Mesenchymal stem cell (in vitro differentiated cells and primary cell): ENCODE data around the gene NMNAT2.
A peak's percentile ranks its signal among the peaks of the same experiment; 100 is the strongest.

Source experiments
- DNase-seq: peaks from one replicate; pipeline ENCODE4 v3.0.0-alpha.2; 2013
- H2AFZ ChIP-seq: one replicate; pipeline ENCODE4 v1.6.1; 2013; ENCODE audit warnings: low read depth, mild to moderate bottlenecking, control low read depth, inconsistent platforms, low read length, moderate library complexity
- H2AK5ac ChIP-seq: 2 replicates; pipeline ENCODE4 v1.6.1; 2013; ENCODE audit warnings: low read length, moderate library complexity, mild to moderate bottlenecking, inconsistent platforms; ENCODE audit not compliant: severe bottlenecking
- H2BK120ac ChIP-seq: one replicate; pipeline ENCODE4 v1.6.1; 2013; ENCODE audit warnings: low read depth, mild to moderate bottlenecking, inconsistent platforms, low read length, moderate library complexity
- H2BK12ac ChIP-seq, 2 experiments: one replicate each; pipeline ENCODE4 v1.6.1; 2013; ENCODE audit warnings: inconsistent platforms in 2 of 2, low read length in 2 of 2, mild to moderate bottlenecking in 2 of 2, moderate library complexity in 2 of 2, control low read depth in 1 of 2
- H2BK15ac ChIP-seq: one replicate; pipeline ENCODE4 v1.6.1; 2013; ENCODE audit warnings: mild to moderate bottlenecking, low read depth, inconsistent platforms; ENCODE audit not compliant: poor library complexity, severe bottlenecking
- H2BK5ac ChIP-seq: 2 replicates; pipeline ENCODE4 v1.6.1; 2013; ENCODE audit warnings: low read depth, mild to moderate bottlenecking, low read length, control low read depth, inconsistent platforms; ENCODE audit not compliant: poor library complexity, severe bottlenecking
- H3K14ac ChIP-seq, 2 experiments: one replicate each; pipeline ENCODE4 v1.6.1; 2013; ENCODE audit warnings: inconsistent platforms in 2 of 2, low read length in 2 of 2, control low read depth in 1 of 2, mild to moderate bottlenecking in 1 of 2, moderate library complexity in 1 of 2
- H3K18ac ChIP-seq, 2 experiments: one replicate each; pipeline ENCODE4 v1.6.1; 2013; ENCODE audit warnings: inconsistent platforms in 2 of 2, low read length in 2 of 2, control low read depth in 1 of 2, low read depth in 1 of 2, mild to moderate bottlenecking in 1 of 2
- H3K23ac ChIP-seq, 2 experiments: one replicate each; pipeline ENCODE4 v1.6.1; 2013; ENCODE audit warnings: inconsistent platforms in 2 of 2, low read length in 2 of 2, mild to moderate bottlenecking in 2 of 2, moderate library complexity in 2 of 2, control low read depth in 1 of 2
- H3K27ac ChIP-seq: 2 replicates; pipeline ENCODE4 v1.5.1; 2013; ENCODE audit warnings: mild to moderate bottlenecking, moderate library complexity, low read length, control low read depth, inconsistent platforms; ENCODE audit not compliant: poor library complexity, severe bottlenecking
- H3K27me3 ChIP-seq, 2 experiments: 2 replicates each; pipeline versions ENCODE4 v1.6.1 to v1.7.0; 2013; ENCODE audit warnings: low read length in 2 of 2, mild to moderate bottlenecking in 2 of 2, moderate library complexity in 2 of 2, control low read depth in 1 of 2, inconsistent platforms in 1 of 2; ENCODE audit not compliant: control insufficient read depth in 1 of 2, insufficient read depth in 1 of 2
- H3K36me3 ChIP-seq, 2 experiments: 2 replicates each; pipeline versions ENCODE4 v1.6.1 to v1.7.0; 2013; ENCODE audit warnings: low read length in 2 of 2, control low read depth in 1 of 2, inconsistent platforms in 1 of 2, low read depth in 1 of 2, mild to moderate bottlenecking in 1 of 2; ENCODE audit not compliant: insufficient read depth in 2 of 2, control insufficient read depth in 1 of 2
- H3K4ac ChIP-seq, 2 experiments: one replicate each; pipeline ENCODE4 v1.6.1; 2013; ENCODE audit warnings: inconsistent platforms in 2 of 2, low read length in 2 of 2, mild to moderate bottlenecking in 2 of 2, moderate library complexity in 2 of 2, control low read depth in 1 of 2, low read depth in 1 of 2
- H3K4me1 ChIP-seq: 2 replicates; pipeline ENCODE4 v1.6.1; 2013; ENCODE audit warnings: low read depth, low read length, control low read depth; ENCODE audit not compliant: control insufficient read depth, insufficient read depth
- H3K4me2 ChIP-seq: 2 replicates; pipeline ENCODE4 v1.6.1; 2013; ENCODE audit warnings: low read length, mild to moderate bottlenecking, inconsistent platforms; ENCODE audit not compliant: poor library complexity, severe bottlenecking
- H3K4me3 ChIP-seq, 2 experiments: 2 replicates each; pipeline versions ENCODE4 v1.5.1 to v1.7.0; 2013; ENCODE audit warnings: low read length in 2 of 2, mild to moderate bottlenecking in 2 of 2, control low read depth in 1 of 2, low read depth in 1 of 2; ENCODE audit not compliant: insufficient read depth in 1 of 2
- H3K79me1 ChIP-seq: replicated peaks from 2 replicates; pipeline ENCODE4 v1.6.1; 2013; ENCODE audit warnings: mild to moderate bottlenecking, control low read depth, low read length, inconsistent platforms; ENCODE audit not compliant: poor library complexity, severe bottlenecking
- H3K9ac ChIP-seq: 2 replicates; pipeline ENCODE4 v1.7.0; 2013; ENCODE audit warnings: mild to moderate bottlenecking, low read length, moderate library complexity
- H3K9me3 ChIP-seq: 2 replicates; pipeline ENCODE4 v1.7.0; 2013; ENCODE audit warnings: mild to moderate bottlenecking, low read length; ENCODE audit not compliant: control insufficient read depth
- H4K8ac ChIP-seq: one replicate; pipeline ENCODE4 v1.6.1; 2013; ENCODE audit warnings: inconsistent platforms, mild to moderate bottlenecking, low read length, moderate library complexity
- H4K91ac ChIP-seq: one replicate; pipeline ENCODE4 v1.6.1; 2013; ENCODE audit warnings: mild to moderate bottlenecking, low read length, inconsistent platforms
- WGBS: methylation state at CpG from one replicate; pipeline ENCODE4 v1.1.7; 2013; ENCODE audit warnings: mixed read lengths; 5-methylcytosine and 5-hydroxymethylcytosine counted together

The NMNAT2 gene

DNA sequence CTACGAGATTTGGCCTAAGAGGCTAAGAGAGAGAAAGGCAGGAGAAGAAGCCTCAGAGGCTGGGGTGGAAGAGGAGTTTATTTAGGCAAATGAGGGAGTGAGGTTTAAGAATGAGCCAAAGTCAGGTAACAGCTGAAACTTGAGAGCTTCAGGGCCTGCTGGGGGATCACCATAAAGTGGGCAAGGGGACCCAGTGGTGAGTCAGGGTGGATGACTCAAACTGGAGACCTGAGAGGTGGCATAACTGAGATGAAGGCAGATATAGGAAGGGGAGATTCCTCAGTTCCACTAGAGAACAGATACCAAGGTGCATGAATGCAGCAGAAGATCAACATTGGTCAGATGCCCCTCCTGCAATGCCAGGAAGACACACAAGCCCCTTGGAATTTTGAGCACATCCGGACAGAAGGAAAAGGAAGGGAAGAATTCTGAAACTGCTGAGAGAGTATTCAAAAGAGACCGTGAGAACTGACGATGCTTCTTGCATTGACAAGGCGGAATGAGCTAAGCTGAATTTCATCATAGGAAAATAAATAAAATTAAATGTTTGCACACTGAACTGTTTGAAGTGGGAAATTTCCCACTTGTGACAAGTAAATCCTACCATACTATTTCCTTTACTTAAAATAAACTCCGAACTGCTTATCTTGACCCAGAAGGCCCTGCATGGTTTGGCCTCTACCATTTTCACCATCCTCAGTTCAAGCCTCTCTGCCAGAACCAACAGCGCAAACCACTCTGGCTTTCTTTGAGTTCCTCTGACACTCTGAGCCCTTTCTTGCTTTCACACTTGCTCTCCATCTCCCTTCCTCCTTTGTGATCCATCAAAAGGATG is 94.1 kb downstream of the NMNAT2 start:
- H3K23ac ChIP-seq = no peak overlapping the region
- H2AFZ ChIP-seq = no peak overlapping the region
- no peaks in the 10 kb centered on the region for H3K79me1 ChIP-seq
- no peak overlapping the region for H3K4me3 ChIP-seq
- H3K9ac ChIP-seq = no peak overlapping the region
- no peak overlapping the region for H3K4ac ChIP-seq
- H4K8ac ChIP-seq = no peak overlapping the region
- peak; percentile 60 for DNase-seq
- H3K27me3 ChIP-seq = peaks cover 14 to 20% of the 10 kb centered on the region in 2 experiments
- no peaks in the 10 kb centered on the region for H3K4me1 ChIP-seq
- H3K9me3 ChIP-seq = no peaks in the 10 kb centered on the region
- H2AK5ac ChIP-seq = no peak overlapping the region
- no peak overlapping the region for H2BK15ac ChIP-seq
- no peak overlapping the region for H2BK12ac ChIP-seq
- H3K14ac ChIP-seq = no peak overlapping the region
- WGBS = 86% methylated on average over 7 of the region's 7 CpGs
- no peak overlapping the region for H4K91ac ChIP-seq
- H2BK120ac ChIP-seq = no peak overlapping the region
- no peaks in the 10 kb centered on the region for H3K36me3 ChIP-seq
- H3K4me2 ChIP-seq = no peak overlapping the region
- peak overlapping the region in 1 of 2 experiments; percentile 29 for H3K18ac ChIP-seq
- H3K27ac ChIP-seq = no peak overlapping the region
- no peak overlapping the region for H2BK5ac ChIP-seq

DNA sequence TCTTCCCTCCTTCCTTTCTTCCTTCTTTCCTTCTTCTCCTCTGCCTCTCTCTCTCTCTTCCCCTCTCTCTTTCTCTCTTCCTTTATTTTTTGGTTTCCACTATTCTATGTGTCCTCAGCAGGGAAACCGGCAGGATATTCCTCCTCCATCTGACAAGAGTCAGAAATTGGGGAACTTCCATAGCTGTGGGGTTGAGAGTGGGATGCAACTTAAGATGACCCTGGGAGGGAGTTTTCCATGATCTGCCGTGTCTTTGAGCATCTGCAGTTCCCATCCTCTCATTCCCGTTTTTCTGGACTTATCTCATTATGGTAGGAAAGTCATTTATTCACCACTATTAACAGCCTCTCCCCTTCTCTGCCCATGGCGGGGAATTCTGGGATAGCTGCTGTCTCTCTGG is 98.6 kb downstream of the NMNAT2 start:
- Histone ChIP-seq H2AK5ac (no peak overlapping the region), H4K91ac (peak overlapping the region; percentile 59)

DNA sequence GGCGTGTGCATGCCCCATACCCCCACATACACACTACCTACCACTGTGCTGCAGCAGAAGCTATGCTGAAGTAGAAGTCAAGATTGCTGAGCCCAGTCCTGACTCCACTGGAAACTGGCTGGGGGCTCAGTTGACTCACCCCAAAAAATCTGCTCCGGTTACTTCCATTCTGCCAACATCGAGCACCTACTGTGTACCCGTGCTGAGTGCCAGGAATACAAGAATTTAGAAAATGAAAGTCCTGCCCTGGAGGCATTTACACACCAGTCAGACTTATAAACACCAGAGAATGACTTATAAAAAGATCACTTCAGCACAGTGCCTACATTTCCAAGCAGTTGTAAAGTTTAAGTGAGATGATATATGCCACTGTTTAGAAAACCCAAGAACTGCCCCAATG is 99.1 kb downstream of the NMNAT2 start:
- 92% methylated on average over 4 of the region's 4 CpGs for WGBS
- no peak overlapping the region for H3K4ac ChIP-seq
- no peak for DNase-seq

More for the DNA sequence above, 98.6 kb downstream of the NMNAT2 start:
- no peak overlapping the region for H3K4me2 ChIP-seq
- H2BK12ac ChIP-seq = peak overlapping the region in 1 of 2 experiments; percentile 88
- DNase-seq = no peak
- H3K27ac ChIP-seq = no peak overlapping the region
- H3K79me1 ChIP-seq = no peaks in the 10 kb centered on the region
- H3K4me3 ChIP-seq = no peak overlapping the region
- H3K9me3 ChIP-seq = no peaks in the 10 kb centered on the region
- H3K9ac ChIP-seq = no peak overlapping the region
- H3K4me1 ChIP-seq = peaks cover 7% of the 10 kb centered on the region
- peak overlapping the region in 1 of 2 experiments; percentile 66 for H3K18ac ChIP-seq
- H2BK15ac ChIP-seq = no peak overlapping the region
- no peak overlapping the region for H2BK120ac ChIP-seq
- H4K8ac ChIP-seq = no peak overlapping the region
- 83% methylated on average over 3 of the region's 4 CpGs for WGBS
- H3K27me3 ChIP-seq = peaks cover 3 to 6% of the 10 kb centered on the region in 2 experiments
- H3K4ac ChIP-seq = no peak overlapping the region
- no peaks in the 10 kb centered on the region for H3K36me3 ChIP-seq
- no peak overlapping the region for H3K14ac ChIP-seq
- H3K23ac ChIP-seq = no peak overlapping the region
- H2AFZ ChIP-seq = no peak overlapping the region
- H2BK5ac ChIP-seq = no peak overlapping the region

DNA sequence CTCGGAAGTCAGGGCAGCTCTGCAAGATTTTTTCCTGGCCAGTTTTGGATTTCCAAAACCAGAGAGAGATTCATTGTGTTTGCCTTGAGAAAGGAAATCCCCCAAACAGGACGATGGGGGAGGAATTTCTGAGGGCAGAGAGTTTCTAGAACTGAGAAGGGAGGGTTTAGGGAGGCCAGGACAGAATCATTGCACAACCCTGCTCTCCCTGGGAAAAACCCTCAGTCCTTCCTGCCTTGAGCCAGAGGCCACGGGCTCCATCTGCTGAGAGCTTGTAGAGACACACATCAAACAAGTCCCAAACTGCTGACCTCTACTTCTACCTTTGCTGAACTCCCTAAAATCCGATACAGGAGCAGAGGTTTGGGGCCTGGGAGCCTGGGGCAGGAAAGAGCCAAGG is 99.7 kb downstream of the NMNAT2 start:
- no peaks in the 10 kb centered on the region for H3K36me3 ChIP-seq

More for the DNA sequence above, 99.1 kb downstream of the NMNAT2 start:
- peaks cover 7% of the 10 kb centered on the region for H3K4me1 ChIP-seq
- no peak overlapping the region for H2BK5ac ChIP-seq
- no peaks in the 10 kb centered on the region for H3K9me3 ChIP-seq
- H3K27ac ChIP-seq = no peak overlapping the region
- H2BK120ac ChIP-seq = peak overlapping the region; percentile 35
- no peak overlapping the region for H3K14ac ChIP-seq
- peaks cover 3 to 4% of the 10 kb centered on the region in 2 experiments for H3K27me3 ChIP-seq
- no peak overlapping the region for H2BK15ac ChIP-seq
- H3K4me2 ChIP-seq = no peak overlapping the region
- no peak overlapping the region for H2AK5ac ChIP-seq
- peak overlapping the region; percentile 22 to 88 for H2BK12ac ChIP-seq
- H3K4me3 ChIP-seq = no peak overlapping the region
- H3K9ac ChIP-seq = no peak overlapping the region
- H4K91ac ChIP-seq = no peak overlapping the region
- H4K8ac ChIP-seq = no peak overlapping the region
- no peaks in the 10 kb centered on the region for H3K36me3 ChIP-seq
- no peak overlapping the region for H2AFZ ChIP-seq
- peak overlapping the region in 1 of 2 experiments; percentile 66 for H3K18ac ChIP-seq
- H3K23ac ChIP-seq = no peak overlapping the region
- no peaks in the 10 kb centered on the region for H3K79me1 ChIP-seq

More for the DNA sequence above, 99.7 kb downstream of the NMNAT2 start:
- no peak overlapping the region for H3K27ac ChIP-seq
- H3K4me1 ChIP-seq = peaks cover 7% of the 10 kb centered on the region
- H3K14ac ChIP-seq = no peak overlapping the region
- no peaks in the 10 kb centered on the region for H3K9me3 ChIP-seq
- no peak overlapping the region for H2BK120ac ChIP-seq
- peak overlapping the region; percentile 50 for H3K9ac ChIP-seq
- peak; percentile 91 for DNase-seq
- peak overlapping the region in 1 of 2 experiments; percentile 1 for H3K4ac ChIP-seq
- no peak overlapping the region for H4K91ac ChIP-seq
- no peak overlapping the region for H2BK12ac ChIP-seq
- H3K23ac ChIP-seq = no peak overlapping the region
- H3K79me1 ChIP-seq = no peaks in the 10 kb centered on the region
- no peak overlapping the region for H2AK5ac ChIP-seq
- no peak overlapping the region for H3K4me2 ChIP-seq
- H2BK15ac ChIP-seq = peak overlapping the region; percentile 57
- H3K27me3 ChIP-seq = peaks cover 3% of the 10 kb centered on the region in 2 experiments
- H3K4me3 ChIP-seq = no peak overlapping the region
- peak overlapping the region in 1 of 2 experiments; percentile 4 for H3K18ac ChIP-seq
- no peak overlapping the region for H2AFZ ChIP-seq
- WGBS = 33% methylated on average over 3 of the region's 4 CpGs
- no peak overlapping the region for H2BK5ac ChIP-seq
- no peak overlapping the region for H4K8ac ChIP-seq
